Endometrial microvascular endothelial cells (primary cell): ENCODE results near the gene INKA2. TPM values are rescaled to one million over a fixed set of nuclear protein-coding genes. Genes with fewer than 3 reads are reported as not detected.

Experiments
- in situ Hi-C: cut with HindIII; loops from 2 replicates; pipeline ENCODE4 v1.10.0; 2017; ENCODE audit warnings: low sequenced_read_pairs, low pct_unique_long_range_greater_than_20kb; ENCODE audit errors: inconsistent ontology term
- total RNA-seq: library from RNA; depleted of rRNA; stranded (reverse); fragments of >200 nt; gene quantifications from one replicate; pipeline ENCODE4 v1.2.3, GENCODE V29; 2015; ENCODE audit errors: inconsistent ontology term

INKA2 gene
- total RNA-seq, 1 donor from 2014 or later, result 2.0 TPM

GRCh38 chr1:111736548-111737215 lies 2.5 kb downstream of the INKA2 start:
- in situ Hi-C loops, result no loop called here

- in situ Hi-C loops, result no loop called here
Observed at GRCh38 chr1:111735858-111736544, 3.2 kb downstream of the INKA2 start.

GRCh38 chr1:111735321-111735720 lies 3.9 kb downstream of the INKA2 start:
- in situ Hi-C loops, result no loop called here

- in situ Hi-C loops, result no loop called here
Observed at GRCh38 chr1:111734856-111735255, 4.3 kb downstream of the INKA2 start.

- in situ Hi-C loops, result no loop called here
Observed at GRCh38 chr1:111734426-111734825, 4.8 kb downstream of the INKA2 start.

- in situ Hi-C loops, result no loop called here
Observed at GRCh38 chr1:111733992-111734341, 5.2 kb downstream of the INKA2 start.

- in situ Hi-C loops, result no loop called here
Observed at GRCh38 chr1:111733183-111733991, 5.8 kb downstream of the INKA2 start.

- in situ Hi-C loops, result no loop called here
Observed at GRCh38 chr1:111732718-111733117, 6.5 kb downstream of the INKA2 start.

GRCh38 chr1:111731956-111732355 lies 7.2 kb downstream of the INKA2 start:
- in situ Hi-C loops, result no loop called here

- in situ Hi-C loops, result no loop called here
Observed at GRCh38 chr1:111730706-111731105, 8.5 kb downstream of the INKA2 start.

GRCh38 chr1:111729946-111730681 lies 9.1 kb downstream of the INKA2 start:
- in situ Hi-C loops, result no loop called here

GRCh38 chr1:111729271-111729921 lies 9.8 kb downstream of the INKA2 start:
- in situ Hi-C loops, result no loop called here

- in situ Hi-C loops, result no loop called here
Observed at GRCh38 chr1:111727056-111727455, 12.1 kb downstream of the INKA2 start.

- in situ Hi-C loops, result no loop called here
Observed at GRCh38 chr1:111725192-111725591, 14.0 kb downstream of the INKA2 start.

- in situ Hi-C loops, result no loop called here
Observed at GRCh38 chr1:111723871-111724270, 15.3 kb downstream of the INKA2 start.

- in situ Hi-C loops, result no loop called here
Observed at GRCh38 chr1:111723091-111723806, 15.9 kb downstream of the INKA2 start.

- in situ Hi-C loops, result no loop called here
Observed at GRCh38 chr1:111720977-111721786, 18.0 kb downstream of the INKA2 start.
